Ishikawa (cell line): ENCODE results near the gene NDUFAF4.
A peak's percentile ranks its signal among the peaks of the same experiment; 100 is the strongest.

Experiments
- CEBPB ChIP-seq: IDR thresholded peaks from 2 replicates; pipeline ENCODE4 v1.6.1; 2012
- CREB1 ChIP-seq: IDR thresholded peaks from 2 replicates; pipeline ENCODE4 v1.6.1; 2012; ENCODE audit warnings: low read depth
- EGR1 ChIP-seq: IDR thresholded peaks from 2 replicates; pipeline ENCODE4 v1.6.1; 2012
- EP300 ChIP-seq: IDR thresholded peaks from 2 replicates; pipeline ENCODE4 v1.6.1; 2012; ENCODE audit warnings: borderline replicate concordance
- FOXM1 ChIP-seq: IDR thresholded peaks from 2 replicates; pipeline ENCODE4 v1.6.1; 2012; ENCODE audit warnings: low read depth, borderline replicate concordance
- NFIC ChIP-seq: IDR thresholded peaks from 2 replicates; pipeline ENCODE4 v1.6.1; 2012
- RAD21 ChIP-seq: IDR thresholded peaks from 2 replicates; pipeline ENCODE4 v1.6.1; 2012; ENCODE audit warnings: low read depth
- TAF1 ChIP-seq: IDR thresholded peaks from 2 replicates; pipeline ENCODE4 v1.6.1; 2012; ENCODE audit warnings: low read depth, mild to moderate bottlenecking
- TCF12 ChIP-seq: IDR thresholded peaks from 2 replicates; pipeline ENCODE4 v1.6.1; 2012; ENCODE audit warnings: low read depth
- TEAD4 ChIP-seq: IDR thresholded peaks from 2 replicates; pipeline ENCODE4 v1.6.1; 2012
- YY1 ChIP-seq: IDR thresholded peaks from 2 replicates; pipeline ENCODE4 v1.6.1; 2012; ENCODE audit warnings: low read depth
- ZBTB7A ChIP-seq: IDR thresholded peaks from 2 replicates; pipeline ENCODE4 v1.6.1; 2012; ENCODE audit warnings: low read depth
- TF ChIP-seq, protein P1 (sequence below): IDR thresholded peaks from 2 replicates; pipeline ENCODE4 v1.6.1; 2012; ENCODE audit warnings: low read depth, mild to moderate bottlenecking
- TF ChIP-seq, protein P2 (sequence below): IDR thresholded peaks from 2 replicates; pipeline ENCODE4 v1.6.1; 2012
- TF ChIP-seq, protein P3 (sequence below): IDR thresholded peaks from 2 replicates; pipeline ENCODE4 v1.6.1; 2012

NDUFAF4 gene

DNA sequence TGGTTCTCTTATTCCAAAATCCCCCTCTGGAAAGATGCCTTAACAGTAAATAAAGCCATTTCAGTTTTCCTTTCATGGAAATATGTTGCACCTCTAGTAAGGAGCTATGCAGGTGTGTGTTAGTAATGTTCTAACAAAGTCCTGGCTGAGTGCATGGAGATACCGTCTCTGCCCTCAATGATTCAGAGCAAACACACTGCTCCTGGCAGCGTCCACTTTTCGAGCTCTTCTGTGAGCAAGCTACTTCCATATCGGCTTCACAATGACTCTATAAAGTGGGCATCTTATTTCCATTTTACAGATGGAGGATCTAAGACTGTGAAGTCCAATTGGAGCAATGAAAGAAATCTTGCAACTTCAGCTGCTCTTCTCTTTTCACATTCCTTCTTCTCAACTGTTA, 30.0 kb upstream of the NDUFAF4 start:
- TF ChIP-seq, protein P1, sequence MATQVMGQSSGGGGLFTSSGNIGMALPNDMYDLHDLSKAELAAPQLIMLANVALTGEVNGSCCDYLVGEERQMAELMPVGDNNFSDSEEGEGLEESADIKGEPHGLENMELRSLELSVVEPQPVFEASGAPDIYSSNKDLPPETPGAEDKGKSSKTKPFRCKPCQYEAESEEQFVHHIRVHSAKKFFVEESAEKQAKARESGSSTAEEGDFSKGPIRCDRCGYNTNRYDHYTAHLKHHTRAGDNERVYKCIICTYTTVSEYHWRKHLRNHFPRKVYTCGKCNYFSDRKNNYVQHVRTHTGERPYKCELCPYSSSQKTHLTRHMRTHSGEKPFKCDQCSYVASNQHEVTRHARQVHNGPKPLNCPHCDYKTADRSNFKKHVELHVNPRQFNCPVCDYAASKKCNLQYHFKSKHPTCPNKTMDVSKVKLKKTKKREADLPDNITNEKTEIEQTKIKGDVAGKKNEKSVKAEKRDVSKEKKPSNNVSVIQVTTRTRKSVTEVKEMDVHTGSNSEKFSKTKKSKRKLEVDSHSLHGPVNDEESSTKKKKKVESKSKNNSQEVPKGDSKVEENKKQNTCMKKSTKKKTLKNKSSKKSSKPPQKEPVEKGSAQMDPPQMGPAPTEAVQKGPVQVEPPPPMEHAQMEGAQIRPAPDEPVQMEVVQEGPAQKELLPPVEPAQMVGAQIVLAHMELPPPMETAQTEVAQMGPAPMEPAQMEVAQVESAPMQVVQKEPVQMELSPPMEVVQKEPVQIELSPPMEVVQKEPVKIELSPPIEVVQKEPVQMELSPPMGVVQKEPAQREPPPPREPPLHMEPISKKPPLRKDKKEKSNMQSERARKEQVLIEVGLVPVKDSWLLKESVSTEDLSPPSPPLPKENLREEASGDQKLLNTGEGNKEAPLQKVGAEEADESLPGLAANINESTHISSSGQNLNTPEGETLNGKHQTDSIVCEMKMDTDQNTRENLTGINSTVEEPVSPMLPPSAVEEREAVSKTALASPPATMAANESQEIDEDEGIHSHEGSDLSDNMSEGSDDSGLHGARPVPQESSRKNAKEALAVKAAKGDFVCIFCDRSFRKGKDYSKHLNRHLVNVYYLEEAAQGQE: no peak
- TF ChIP-seq FOXM1 (no peak), YY1 (no peak), EP300 (no peak), TEAD4 (no peak), TCF12 (no peak), NFIC (no peak), EGR1 (no peak), ZBTB7A (no peak), CEBPB (no peak), RAD21 (no peak), CREB1 (no peak), TAF1 (no peak)
- TF ChIP-seq, protein P2, sequence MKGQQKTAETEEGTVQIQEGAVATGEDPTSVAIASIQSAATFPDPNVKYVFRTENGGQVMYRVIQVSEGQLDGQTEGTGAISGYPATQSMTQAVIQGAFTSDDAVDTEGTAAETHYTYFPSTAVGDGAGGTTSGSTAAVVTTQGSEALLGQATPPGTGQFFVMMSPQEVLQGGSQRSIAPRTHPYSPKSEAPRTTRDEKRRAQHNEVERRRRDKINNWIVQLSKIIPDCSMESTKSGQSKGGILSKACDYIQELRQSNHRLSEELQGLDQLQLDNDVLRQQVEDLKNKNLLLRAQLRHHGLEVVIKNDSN: no peak
- TF ChIP-seq, protein P3, sequence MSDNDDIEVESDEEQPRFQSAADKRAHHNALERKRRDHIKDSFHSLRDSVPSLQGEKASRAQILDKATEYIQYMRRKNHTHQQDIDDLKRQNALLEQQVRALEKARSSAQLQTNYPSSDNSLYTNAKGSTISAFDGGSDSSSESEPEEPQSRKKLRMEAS: no peak

DNA sequence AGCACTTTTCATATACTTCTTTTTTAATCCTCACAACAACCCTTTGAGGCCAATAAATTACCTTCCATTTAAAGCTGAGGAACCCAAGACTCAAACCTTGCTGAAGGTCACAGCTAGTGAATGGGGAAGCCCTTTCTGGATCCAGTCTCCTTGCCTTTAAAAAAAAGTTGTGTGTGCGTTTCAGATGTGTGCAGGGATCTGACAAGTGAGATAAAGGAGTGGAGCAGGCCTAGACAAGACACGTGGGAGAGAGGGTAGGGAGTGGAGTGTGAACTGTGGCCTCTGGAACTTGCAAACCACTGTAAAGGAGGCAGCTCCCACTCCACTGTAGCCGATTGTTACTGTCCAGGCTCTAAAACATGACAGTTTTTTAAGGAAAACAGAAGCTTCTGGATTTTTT, 28.7 kb upstream of the NDUFAF4 start:
- TF ChIP-seq EGR1: no peak
- TF ChIP-seq ZBTB7A: no peak
- TF ChIP-seq, protein P2: no peak
- TF ChIP-seq RAD21: no peak
- TF ChIP-seq, protein P3: no peak

DNA sequence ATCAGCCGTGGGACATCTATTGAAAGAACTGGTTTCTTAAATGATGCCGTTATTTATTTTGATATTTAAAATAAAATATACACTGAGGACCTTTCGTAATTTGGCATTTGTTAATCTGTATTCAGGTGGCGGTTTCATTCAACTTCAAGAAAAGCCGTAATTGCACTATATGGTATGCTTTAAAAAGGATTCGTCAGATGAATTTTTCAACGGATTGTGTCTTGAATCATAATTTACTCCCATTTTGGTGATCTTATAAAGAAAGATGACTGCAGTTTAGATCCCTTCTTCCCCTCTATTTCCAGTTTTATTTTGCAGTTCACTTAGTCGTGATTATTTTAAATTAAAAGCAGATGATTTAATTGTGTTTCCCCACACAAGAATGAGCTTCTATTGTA, 27.6 kb upstream of the NDUFAF4 start:
- TF ChIP-seq TAF1: no peak
- no peak for TF ChIP-seq NFIC
- no peak for TF ChIP-seq YY1
- TF ChIP-seq EP300: no peak
- no peak for TF ChIP-seq TCF12
- TF ChIP-seq EGR1: no peak
- no peak for TF ChIP-seq CEBPB
- TF ChIP-seq, protein P1: no peak
- no peak for TF ChIP-seq ZBTB7A
- TF ChIP-seq FOXM1: no peak
- TF ChIP-seq, protein P2: no peak
- TF ChIP-seq RAD21: no peak
- no peak for TF ChIP-seq CREB1
- TF ChIP-seq, protein P3: no peak
- no peak for TF ChIP-seq TEAD4

DNA sequence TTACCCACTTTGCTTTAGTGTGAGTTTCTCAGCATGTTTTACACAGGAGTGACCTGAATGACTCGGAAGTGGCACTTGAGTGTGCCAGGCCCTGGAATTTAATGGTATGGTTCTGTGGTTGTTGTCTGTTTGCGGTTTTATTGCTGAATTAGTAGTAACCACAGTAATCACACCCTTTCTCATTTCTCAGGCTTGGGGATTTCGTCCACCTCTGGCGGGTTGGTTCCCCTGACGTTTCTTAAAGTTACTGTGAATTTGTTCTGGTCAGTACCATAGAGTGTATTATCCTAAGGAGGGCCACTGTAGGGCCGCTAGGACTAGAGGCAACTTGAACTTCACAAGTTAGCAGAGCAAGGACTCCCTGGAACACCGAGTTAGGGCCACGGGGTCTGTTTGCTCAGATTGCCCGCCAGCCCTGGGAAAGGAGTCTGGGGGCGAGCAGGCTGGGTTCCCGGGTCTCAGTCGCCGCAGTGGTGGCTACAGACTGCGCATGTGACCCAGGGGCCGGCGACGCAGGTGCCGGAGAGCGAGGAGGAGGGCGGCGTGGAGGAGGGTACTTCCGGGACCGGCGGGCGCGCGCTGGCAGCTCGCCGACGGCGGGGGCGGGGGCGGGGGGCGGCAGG, 26.3 kb upstream of the NDUFAF4 start:
- no peak for TF ChIP-seq TEAD4
- TF ChIP-seq CEBPB: no peak
- peak; percentile 55; the same call in 1 of the 2 replicates for TF ChIP-seq ZBTB7A
- TF ChIP-seq EGR1: peak; percentile 43; the same call in 1 of the 2 replicates
- TF ChIP-seq, protein P1: no peak
- TF ChIP-seq NFIC: peak; percentile 45; the same call in 1 of the 2 replicates
- TF ChIP-seq TAF1: peak; percentile 33; the same call in 1 of the 2 replicates
- TF ChIP-seq YY1: 0 out of 2 replicates have a peak, but pooled peaks have one; percentile 23
- TF ChIP-seq CREB1: no peak
- no peak for TF ChIP-seq FOXM1
- TF ChIP-seq, protein P3: peak; percentile 48; the same call in 1 of the 2 replicates
- no peak; the same call in 1 of the 2 replicates for TF ChIP-seq TCF12
- TF ChIP-seq RAD21: no peak
- TF ChIP-seq, protein P2: peak; percentile 84
- TF ChIP-seq EP300: no peak
